ENCODE results near the gene LAMTOR1.

DNA sequence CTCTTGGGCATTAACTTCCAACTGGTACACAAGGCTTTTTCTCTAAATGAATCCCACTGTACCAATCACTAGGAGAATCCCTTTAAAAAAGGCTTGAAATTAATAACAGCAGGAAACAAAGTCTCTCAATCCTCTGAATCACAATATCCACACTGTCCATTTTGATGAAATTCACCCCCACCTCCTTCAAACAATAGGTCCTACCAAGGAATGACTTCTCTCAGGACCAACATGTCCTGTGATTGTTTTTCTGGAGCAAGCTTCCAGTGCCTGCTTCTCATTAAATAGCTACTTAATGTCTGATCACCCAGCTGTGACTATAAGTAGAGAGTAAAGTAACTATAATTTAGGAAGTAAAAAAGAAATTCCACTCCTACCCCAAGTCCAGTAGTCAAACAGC lies 35.8 kb downstream of the LAMTOR1 start:
- TF ChIP-seq EZH2 (IDR thresholded peaks at IDR 0.05; ENCODE audit: borderline replicate concordance, insufficient read depth, low read depth, low read length, poor library complexity, severe bottlenecking): no peak
- TF ChIP-seq, protein P1, sequence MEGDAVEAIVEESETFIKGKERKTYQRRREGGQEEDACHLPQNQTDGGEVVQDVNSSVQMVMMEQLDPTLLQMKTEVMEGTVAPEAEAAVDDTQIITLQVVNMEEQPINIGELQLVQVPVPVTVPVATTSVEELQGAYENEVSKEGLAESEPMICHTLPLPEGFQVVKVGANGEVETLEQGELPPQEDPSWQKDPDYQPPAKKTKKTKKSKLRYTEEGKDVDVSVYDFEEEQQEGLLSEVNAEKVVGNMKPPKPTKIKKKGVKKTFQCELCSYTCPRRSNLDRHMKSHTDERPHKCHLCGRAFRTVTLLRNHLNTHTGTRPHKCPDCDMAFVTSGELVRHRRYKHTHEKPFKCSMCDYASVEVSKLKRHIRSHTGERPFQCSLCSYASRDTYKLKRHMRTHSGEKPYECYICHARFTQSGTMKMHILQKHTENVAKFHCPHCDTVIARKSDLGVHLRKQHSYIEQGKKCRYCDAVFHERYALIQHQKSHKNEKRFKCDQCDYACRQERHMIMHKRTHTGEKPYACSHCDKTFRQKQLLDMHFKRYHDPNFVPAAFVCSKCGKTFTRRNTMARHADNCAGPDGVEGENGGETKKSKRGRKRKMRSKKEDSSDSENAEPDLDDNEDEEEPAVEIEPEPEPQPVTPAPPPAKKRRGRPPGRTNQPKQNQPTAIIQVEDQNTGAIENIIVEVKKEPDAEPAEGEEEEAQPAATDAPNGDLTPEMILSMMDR (IDR thresholded peaks at IDR 0.05): no peak

Measured in B cell (primary cell).